CD4-positive, alpha-beta T cell treated with Interleukin-17A for 4 hours (primary cell): ENCODE measurements around the gene MRPL52.
"Not testable (repeated sequence)": the region's sequence is repeated elsewhere in the genome, so short reads cannot be mapped to it uniquely, and the experiment has no call there.

Experiments used
- DNase-seq: peaks from one replicate; pipeline ENCODE4 v3.0.0-alpha.2; 2020; ENCODE audit warnings: mixed read lengths

MRPL52 gene

GRCh38 chr14:22839159-22839779, 9.6 kb downstream of the MRPL52 start:
- no peak for DNase-seq

GRCh38 chr14:22841311-22841710, 11.6 kb downstream of the MRPL52 start:
- DNase-seq, result no peak

- no peak for DNase-seq
Observed at GRCh38 chr14:22841769-22842168, 12.1 kb downstream of the MRPL52 start.

GRCh38 chr14:22842211-22843122, 12.8 kb downstream of the MRPL52 start:
- no peak for DNase-seq

- DNase-seq, result no peak
Observed at GRCh38 chr14:22843123-22843925, 13.6 kb downstream of the MRPL52 start.

- no peak for DNase-seq
Observed at GRCh38 chr14:22844221-22845102, 14.8 kb downstream of the MRPL52 start.

- DNase-seq, result no peak
Observed at GRCh38 chr14:22845103-22845394, 15.4 kb downstream of the MRPL52 start.

GRCh38 chr14:22845821-22846625, 16.3 kb downstream of the MRPL52 start:
- no peak for DNase-seq

- no peak for DNase-seq
Observed at GRCh38 chr14:22846811-22847307, 17.2 kb downstream of the MRPL52 start.

- no peak for DNase-seq
Observed at GRCh38 chr14:22847661-22848341, 18.1 kb downstream of the MRPL52 start.

GRCh38 chr14:22848351-22849164, 18.9 kb downstream of the MRPL52 start:
- no peak for DNase-seq

GRCh38 chr14:22849212-22849819, 19.6 kb downstream of the MRPL52 start:
- no peak for DNase-seq

- no peak for DNase-seq
Observed at GRCh38 chr14:22850944-22851764, 21.5 kb downstream of the MRPL52 start.

GRCh38 chr14:22852178-22852577, 22.5 kb downstream of the MRPL52 start:
- not testable (repeated sequence) for DNase-seq

- no peak for DNase-seq
Observed at GRCh38 chr14:22852599-22852939, 22.9 kb downstream of the MRPL52 start.

GRCh38 chr14:22852940-22853767, 23.5 kb downstream of the MRPL52 start:
- DNase-seq, result peak; percentile 91

- not testable (repeated sequence) for DNase-seq
Observed at GRCh38 chr14:22854296-22854695, 24.6 kb downstream of the MRPL52 start.
